T-cell (primary cell): Measurements from ENCODE around the gene ZNF581. TPM values are rescaled to one million over a fixed set of nuclear protein-coding genes. Genes with fewer than 3 reads are reported as not detected.
A peak's percentile ranks its signal among the peaks of the same experiment; 100 is the strongest.

ENCODE experiments used
- ATAC-seq, 4 experiments: fragments of 200-7000 bp in 3 of 4; fragments of 150-1000 bp in 1 of 4; cut with Tn5 transposase; replicated peaks in 1 of 4; 1 replicate in 3 of 4; 2 replicates in 1 of 4; pipeline ENCODE4 v1.10.0; 2021; ENCODE audit warnings: moderate library complexity in 3 of 4, mild to moderate bottlenecking in 2 of 4, moderate number of reproducible peaks in 1 of 4
- CTCF ChIA-PET, 2 donors: fragments of 300-600 bp; sonication (Branson Sonifier 250); formaldehyde crosslinking; loops; one replicate each; lab custom pipeline; 2022; ENCODE audit warnings: antibody characterized with exemption in 2 of 2; lab: Charles Lee
- POLR2A ChIA-PET, 2 donors: fragments of 300-600 bp; sonication (Branson Sonifier 250); formaldehyde crosslinking; loops; one replicate each; lab custom pipeline; 2022; ENCODE audit warnings: antibody characterized with exemption in 2 of 2; lab: Charles Lee
- DNase-seq, 35 experiments: peaks; one replicate each; pipeline versions ENCODE4 v3.0.0 to v3.0.0-alpha.2; 2013 to 2023
- H3K27ac ChIP-seq: one replicate; pipeline ENCODE4 v1.5.1; 2013; ENCODE audit warnings: low read length
- H3K27me3 ChIP-seq, 2 experiments: replicated peaks in 1 of 2; 1 replicate in 1 of 2; 2 replicates in 1 of 2; pipeline versions ENCODE4 v1.6.1 to v1.7.0; 2013; ENCODE audit warnings: low read length in 1 of 2, mixed read lengths in 1 of 2; ENCODE audit not compliant: control insufficient read depth in 2 of 2, insufficient read depth in 2 of 2; ENCODE audit errors: extremely low read depth in 1 of 2
- H3K36me3 ChIP-seq, 2 donors: 1 replicate in 1 of 2; 2 replicates in 1 of 2; pipeline versions ENCODE4 v1.6.1 to v1.7.0; 2013; ENCODE audit warnings: low read length in 1 of 2; ENCODE audit not compliant: control insufficient read depth in 2 of 2, insufficient read depth in 1 of 2; ENCODE audit errors: extremely low read depth in 1 of 2
- H3K4me1 ChIP-seq, 2 experiments: 1 replicate in 1 of 2; 2 replicates in 1 of 2; pipeline versions ENCODE4 v1.6.1 to v1.7.0; 2013; ENCODE audit warnings: low read length in 2 of 2, mixed read lengths in 1 of 2; ENCODE audit not compliant: insufficient read depth in 2 of 2, control insufficient read depth in 1 of 2; ENCODE audit errors: extremely low read depth in 1 of 2
- H3K4me3 ChIP-seq, 2 donors: 1 replicate in 1 of 2; 2 replicates in 1 of 2; pipeline versions ENCODE4 v1.5.1 to v1.7.0; 2013; ENCODE audit warnings: mild to moderate bottlenecking in 2 of 2, low read length in 1 of 2, moderate library complexity in 1 of 2; ENCODE audit not compliant: control insufficient read depth in 1 of 2; ENCODE audit errors: extremely low read depth in 1 of 2
- H3K9me3 ChIP-seq: 2 replicates; pipeline ENCODE4 v1.7.0; 2013
- H3K27ac Mint-ChIP-seq, 2 donors: one replicate each; pipeline ENCODE4 v1.8.0; 2020 to 2021; ENCODE audit warnings: mild to moderate bottlenecking in 2 of 2, mixed read lengths in 2 of 2
- H3K27me3 Mint-ChIP-seq, 2 donors: one replicate each; pipeline ENCODE4 v1.8.0; 2021 to 2022; ENCODE audit warnings: mixed read lengths in 2 of 2
- H3K36me3 Mint-ChIP-seq: one replicate; pipeline ENCODE4 v1.8.0; 2021; ENCODE audit warnings: mixed read lengths
- H3K4me1 Mint-ChIP-seq, 3 donors: one replicate each; pipeline ENCODE4 v1.8.0; 2020 to 2022; ENCODE audit warnings: mixed read lengths in 3 of 3, mild to moderate bottlenecking in 1 of 3
- H3K4me3 Mint-ChIP-seq, 3 donors: one replicate each; pipeline ENCODE4 v1.8.0; 2020 to 2022; ENCODE audit warnings: mild to moderate bottlenecking in 3 of 3, mixed read lengths in 3 of 3, moderate library complexity in 3 of 3
- H3K9me3 Mint-ChIP-seq, 3 donors: one replicate each; pipeline ENCODE4 v1.8.0; 2020 to 2022; ENCODE audit warnings: mixed read lengths in 3 of 3
- WGBS: methylation state at CpG from one replicate; pipeline ENCODE4 v1.1.5; 2013; ENCODE audit warnings: missing lambda C conversion rate; ENCODE audit not compliant: insufficient coverage; 5-methylcytosine and 5-hydroxymethylcytosine counted together
- total RNA-seq, 35 experiments: library from RNA in 6 of 35; stranded (reverse) in 6 of 35; fragments of 120-200 nt in 1 of 35; gene quantifications; one replicate each; pipeline versions ENCODE4 v1.2.1 to v1.2.4 and lab custom pipeline; 2013 to 2026

The ZNF581 gene
- total RNA-seq, 5 donors from 2014 or later (not counting 1 experiment from before 2014, with no cell fraction given) = 26.4 to 38.7 (median 31.9) TPM

- ChIA-PET CTCF (interaction anchor here in 1 of 2 donors (0.6 to 0.8 kb wide), 3 partner anchors 8 to 33 kb away, joined by 4 to 5 read pairs (median 4); no protein-coding TSS in a partner anchor), POLR2A (no interaction called here)
- H3K27me3 Mint-ChIP-seq = peaks cover 0 to 2% of the 10 kb centered on the region in 2 donors
- no peak overlapping the region for H3K4me3 ChIP-seq
- DNase-seq (peak in 32 of 35 experiments; percentile 33 to 77 (median 58)), ATAC-seq (no peak)
- H3K36me3 Mint-ChIP-seq = peaks cover 17% of the 10 kb centered on the region
- 40% methylated on average over 1 of the region's 6 CpGs for WGBS
- H3K27ac Mint-ChIP-seq = peak overlapping the region; percentile 78 to 84
- peak overlapping the region; percentile 9 for H3K27ac ChIP-seq
- peaks cover 70 to 75% (median 72%) of the 10 kb centered on the region in 3 donors for H3K4me1 Mint-ChIP-seq
- peaks cover 24 to 78% of the 10 kb centered on the region in 2 experiments for H3K4me1 ChIP-seq
- H3K27me3 ChIP-seq = no peaks in the 10 kb centered on the region
- peaks cover 0 to 2% of the 10 kb centered on the region in 2 donors for H3K36me3 ChIP-seq
- H3K9me3 Mint-ChIP-seq = no peaks in the 10 kb centered on the region
- H3K9me3 ChIP-seq = no peaks in the 10 kb centered on the region
- peak overlapping the region; percentile 57 to 88 (median 67) for H3K4me3 Mint-ChIP-seq
These were observed 4.5 kb upstream of the ZNF581 start for GRCh38 chr19:55638864-55639359.

GRCh38 chr19:55640043-55640576, 3.3 kb upstream of the ZNF581 start:
- 22% methylated on average over 32 of the region's 38 CpGs for WGBS
- Histone ChIP-seq H3K27me3 (no peaks in the 10 kb centered on the region), H3K4me1 (peaks cover 33 to 84% of the 10 kb centered on the region in 2 experiments), H3K9me3 (no peaks in the 10 kb centered on the region), H3K27ac (peak overlapping the region; percentile 67), H3K36me3 (peaks cover 6 to 9% of the 10 kb centered on the region in 2 donors), H3K4me3 (peak overlapping the region in 1 of 2 donors; percentile 33)
- ATAC-seq (peak; percentile 28 to 59 (median 36)), DNase-seq (peak in 34 of 35 experiments; percentile 54 to 90 (median 72))
- Mint-ChIP-seq H3K9me3 (no peaks in the 10 kb centered on the region), H3K27me3 (peaks cover 0 to 2% of the 10 kb centered on the region in 2 donors), H3K36me3 (peaks cover 17% of the 10 kb centered on the region), H3K4me1 (peaks cover 72 to 78% (median 73%) of the 10 kb centered on the region in 3 donors), H3K27ac (peak overlapping the region; percentile 84 to 87), H3K4me3 (peak overlapping the region; percentile 66 to 88 (median 75))
- POLR2A ChIA-PET = interaction anchor here in 1 of 2 donors (0.6 kb wide), 1 partner anchor 1121 kb away, joined by 3 read pairs; no protein-coding TSS in a partner anchor
- CTCF ChIA-PET = interaction anchor here in 1 of 2 donors (0.7 to 1.1 kb wide), 3 partner anchors 9 to 16 kb away, joined by 3 to 5 read pairs (median 5); partner anchors contain the start of genes U2AF2 and ZNF784

GRCh38 chr19:55640577-55641425, 2.6 kb upstream of the ZNF581 start, which contains the start of gene ZNF580:
ZNF580 (plus strand) TSS chr19:55641002; CDS start chr19:55642509, 1,507 bp downstream.
- no peaks in the 10 kb centered on the region for H3K9me3 Mint-ChIP-seq

GRCh38 chr19:55641426-55642152, 1.9 kb upstream of the ZNF581 start:
- Mint-ChIP-seq H3K4me1 (peaks cover 57 to 69% (median 67%) of the 10 kb centered on the region in 3 donors), H3K36me3 (peaks cover 15% of the 10 kb centered on the region), H3K27me3 (peaks cover 0 to 2% of the 10 kb centered on the region in 2 donors), H3K9me3 (no peaks in the 10 kb centered on the region), H3K27ac (peak overlapping the region; percentile 90 to 93), H3K4me3 (peak overlapping the region; percentile 79 to 88 (median 84))
- Histone ChIP-seq H3K4me3 (peak overlapping the region; percentile 66 to 79), H3K9me3 (no peaks in the 10 kb centered on the region), H3K4me1 (peaks cover 22 to 71% of the 10 kb centered on the region in 2 experiments), H3K27me3 (no peaks in the 10 kb centered on the region), H3K36me3 (peaks cover 10 to 13% of the 10 kb centered on the region in 2 donors), H3K27ac (peak overlapping the region; percentile 63)
- ATAC-seq = peak; percentile 1 to 7 (median 4)
- POLR2A ChIA-PET = no interaction called here
- peak in 4 of 35 experiments; percentile 36 to 64 (median 40) for DNase-seq
- WGBS = 0% methylated on average over 25 of the region's 25 CpGs
- CTCF ChIA-PET = interaction anchor here in 1 of 2 donors (1.5 to 1.7 kb wide), 2 partner anchors 9 to 13 kb away, joined by 4 read pairs; partner anchors contain the start of gene U2AF2

More at GRCh38 chr19:55640577-55641425, 2.6 kb upstream of the ZNF581 start, which contains the start of gene ZNF580:
- peaks cover 10 to 13% of the 10 kb centered on the region in 2 donors for H3K36me3 ChIP-seq
- H3K36me3 Mint-ChIP-seq = peaks cover 18% of the 10 kb centered on the region
- H3K9me3 ChIP-seq = no peaks in the 10 kb centered on the region
- 2% methylated on average over 72 of the region's 89 CpGs for WGBS
- peak within 1 kb of the TSS; percentile 90 to 93 for H3K27ac Mint-ChIP-seq
- H3K4me3 Mint-ChIP-seq = peak within 1 kb of the TSS; percentile 79 to 88 (median 84)
- H3K4me1 Mint-ChIP-seq = peaks cover 65 to 77% (median 75%) of the 10 kb centered on the region in 3 donors
- ChIA-PET POLR2A (interaction anchor here in 1 of 2 donors (0.6 kb wide), 1 partner anchor 1121 kb away, joined by 3 read pairs; no protein-coding TSS in a partner anchor), CTCF (interaction anchor here in 1 of 2 donors (1.0 to 1.1 kb wide), 2 partner anchors 9 to 16 kb away, joined by 3 to 5 read pairs; partner anchors contain the start of gene ZNF784)
- peak within 1 kb of the TSS; percentile 66 to 79 for H3K4me3 ChIP-seq
- DNase-seq (peak in 13 of 35 experiments; percentile 16 to 70 (median 49)), ATAC-seq (peak; percentile 18 to 39 (median 30))
- peaks cover 0 to 2% of the 10 kb centered on the region in 2 donors for H3K27me3 Mint-ChIP-seq
- H3K4me1 ChIP-seq = peaks cover 29 to 79% of the 10 kb centered on the region in 2 experiments
- H3K27me3 ChIP-seq = no peaks in the 10 kb centered on the region
- H3K27ac ChIP-seq = peak within 1 kb of the TSS; percentile 67

GRCh38 chr19:55642153-55643002, 1.1 kb upstream of the ZNF581 start:
- under 1% methylated on average over 56 of the region's 65 CpGs for WGBS
- CTCF ChIA-PET = interaction anchor here in 1 of 2 donors (1.5 to 1.7 kb wide), 2 partner anchors 9 to 12 kb away, joined by 4 read pairs; partner anchors contain the start of gene U2AF2

More at GRCh38 chr19:55642153-55643002, 1.1 kb upstream of the ZNF581 start:
- peak overlapping the region; percentile 66 to 79 for H3K4me3 ChIP-seq
- Mint-ChIP-seq H3K36me3 (peaks cover 15% of the 10 kb centered on the region), H3K27ac (peak overlapping the region; percentile 96 to 98), H3K9me3 (no peaks in the 10 kb centered on the region), H3K4me1 (peaks cover 52 to 67% (median 63%) of the 10 kb centered on the region in 3 donors), H3K27me3 (peaks cover 0 to 2% of the 10 kb centered on the region in 2 donors), H3K4me3 (peak overlapping the region; percentile 83 to 90 (median 88))
- no peaks in the 10 kb centered on the region for H3K9me3 ChIP-seq
- peaks cover 10 to 13% of the 10 kb centered on the region in 2 donors for H3K36me3 ChIP-seq
- POLR2A ChIA-PET = no interaction called here
- ATAC-seq = peak; percentile 8 to 21 (median 18)
- peak in 5 of 35 experiments; percentile 30 to 50 (median 39) for DNase-seq
- H3K27me3 ChIP-seq = no peaks in the 10 kb centered on the region
- peaks cover 24 to 71% of the 10 kb centered on the region in 2 experiments for H3K4me1 ChIP-seq
- peak overlapping the region; percentile 84 for H3K27ac ChIP-seq
